ENCODE data around the gene OR4K5. TPM values are rescaled to one million over a fixed set of nuclear protein-coding genes. Genes with fewer than 3 reads are reported as not detected.

OR4K5 gene
- total and polyA plus RNA-seq, 10 of the 15 experiments (the other 5 are each of a cell fraction or from before 2014, with no cell fraction given): not detected

- H2AFZ ChIP-seq (ENCODE audit: control insufficient read depth, low read depth, low read length): no peak overlapping the region
- no TSS peak for BruUV-seq (replicated peaks)
- ChIA-PET POLR2A (no interaction called here), SMC1A (ENCODE audit: uncharacterized antibody, unreplicated experiment) (no interaction called here), RAD21 (ENCODE audit: unreplicated experiment) (no interaction called here), CTCF (no interaction called here)
- H3K4me2 ChIP-seq (ENCODE audit: control insufficient read depth, insufficient read depth): no peak overlapping the region
- WGBS (ENCODE audit: insufficient coverage, insufficient replicate concordance, low lambda C conversion rate, missing lambda C conversion rate): 2% methylated on average over 3 of the region's 3 CpGs
- no peaks in the 10 kb centered on the region for H3K4me1 ChIP-seq (ENCODE audit: control insufficient read depth, insufficient read depth, low read length)
- no peak for DNase-seq (ENCODE audit: low read depth, low spot score)
- no peak overlapping the region for H3K9ac ChIP-seq (ENCODE audit: control insufficient read depth, insufficient read depth, low read length)
- no peaks in the 10 kb centered on the region for H4K20me1 ChIP-seq (ENCODE audit: control insufficient read depth, insufficient read depth)
- H3K4me3 ChIP-seq: no peak overlapping the region
- H3K27ac ChIP-seq (ENCODE audit: control insufficient read depth, insufficient read depth): no peak overlapping the region
- H3K9me3 ChIP-seq (replicated peaks; ENCODE audit: control insufficient read depth, insufficient read depth, low read length): no peaks in the 10 kb centered on the region; the same call in 2 of the 3 replicates
- FAIRE-seq: no peak
- no peaks in the 10 kb centered on the region for H3K27me3 ChIP-seq (replicated peaks in 1 of 2; ENCODE audit: control insufficient read depth in 2 of 2, insufficient read depth in 2 of 2, low read length in 1 of 2)
- no peaks in the 10 kb centered on the region for H3K79me2 ChIP-seq (ENCODE audit: control insufficient read depth, insufficient read depth, low read length)
- intact Hi-C loops (cut with micrococcal nuclease; ENCODE audit: unreplicated experiment) (no loop called here), in situ Hi-C loops (cut with MboI) (no loop called here)
- H3K36me3 ChIP-seq (ENCODE audit: control insufficient read depth in 2 of 2, insufficient read depth in 2 of 2, low read length in 1 of 2): no peaks in the 10 kb centered on the region
- no peak for ATAC-seq
- no peak for TF ChIP-seq SMARCA5 (IDR thresholded peaks at IDR 0.05)
- TF ChIP-seq SMAD1 (IDR thresholded peaks at IDR 0.05; ENCODE audit: low read depth, partially characterized antibody): no peak
- TF ChIP-seq CHD2 (IDR thresholded peaks at IDR 0.05; ENCODE audit: borderline replicate concordance, low read depth, low read length): no peak
- TF ChIP-seq NRF1 (conservative IDR thresholded peaks at IDR 0.05; ENCODE audit: low read depth, low read length): no peak
- no peak for TF ChIP-seq RFX5 (IDR thresholded peaks at IDR 0.05; ENCODE audit: low read depth, low read length)
- TF ChIP-seq, protein P1, sequence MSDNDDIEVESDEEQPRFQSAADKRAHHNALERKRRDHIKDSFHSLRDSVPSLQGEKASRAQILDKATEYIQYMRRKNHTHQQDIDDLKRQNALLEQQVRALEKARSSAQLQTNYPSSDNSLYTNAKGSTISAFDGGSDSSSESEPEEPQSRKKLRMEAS (IDR thresholded peaks at IDR 0.05; ENCODE audit: low read depth, low read length): no peak
- no peak for TF ChIP-seq POU2F2 (IDR thresholded peaks at IDR 0.05; ENCODE audit: borderline replicate concordance, low read depth, low read length)
- no peak for TF ChIP-seq YBX1 (IDR thresholded peaks at IDR 0.05)
- TF ChIP-seq NR2C1 (IDR thresholded peaks at IDR 0.05): no peak
- no peak for TF ChIP-seq RB1 (IDR thresholded peaks at IDR 0.05; ENCODE audit: borderline replicate concordance)
- TF ChIP-seq POLR2AphosphoS2 (IDR thresholded peaks at IDR 0.05; ENCODE audit: low read depth, low read length): no peak
- no peak for TF ChIP-seq RCOR1 (conservative IDR thresholded peaks at IDR 0.05; ENCODE audit: low read depth, low read length)
- TF ChIP-seq, protein P2, sequence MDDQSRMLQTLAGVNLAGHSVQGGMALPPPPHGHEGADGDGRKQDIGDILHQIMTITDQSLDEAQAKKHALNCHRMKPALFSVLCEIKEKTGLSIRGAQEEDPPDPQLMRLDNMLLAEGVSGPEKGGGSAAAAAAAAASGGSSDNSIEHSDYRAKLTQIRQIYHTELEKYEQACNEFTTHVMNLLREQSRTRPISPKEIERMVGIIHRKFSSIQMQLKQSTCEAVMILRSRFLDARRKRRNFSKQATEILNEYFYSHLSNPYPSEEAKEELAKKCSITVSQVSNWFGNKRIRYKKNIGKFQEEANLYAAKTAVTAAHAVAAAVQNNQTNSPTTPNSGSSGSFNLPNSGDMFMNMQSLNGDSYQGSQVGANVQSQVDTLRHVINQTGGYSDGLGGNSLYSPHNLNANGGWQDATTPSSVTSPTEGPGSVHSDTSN (IDR thresholded peaks at IDR 0.05; ENCODE audit: insufficient replicate concordance, low read depth, low read length): no peak
- TF ChIP-seq GATAD2B (conservative IDR thresholded peaks at IDR 0.05; ENCODE audit: low read depth): no peak
- no peak for TF ChIP-seq MTA3 (IDR thresholded peaks at IDR 0.05; ENCODE audit: borderline replicate concordance, low read length)
- no peak for TF ChIP-seq RELA (IDR thresholded peaks at IDR 0.05; ENCODE audit: borderline replicate concordance, partially characterized antibody)
- no peak for TF ChIP-seq BMI1 (IDR thresholded peaks at IDR 0.05; ENCODE audit: borderline replicate concordance)
These were observed 9.3 kb upstream of the OR4K5 start for GRCh38 chr14:19911114-19911513.
